ENCODE data around the gene SKP1.

SKP1 gene

GRCh38 chr5:134143944-134144941, 32.5 kb downstream of the SKP1 start:
- no peak for DNase-seq (ENCODE audit: low read depth, low spot score)

DNA sequence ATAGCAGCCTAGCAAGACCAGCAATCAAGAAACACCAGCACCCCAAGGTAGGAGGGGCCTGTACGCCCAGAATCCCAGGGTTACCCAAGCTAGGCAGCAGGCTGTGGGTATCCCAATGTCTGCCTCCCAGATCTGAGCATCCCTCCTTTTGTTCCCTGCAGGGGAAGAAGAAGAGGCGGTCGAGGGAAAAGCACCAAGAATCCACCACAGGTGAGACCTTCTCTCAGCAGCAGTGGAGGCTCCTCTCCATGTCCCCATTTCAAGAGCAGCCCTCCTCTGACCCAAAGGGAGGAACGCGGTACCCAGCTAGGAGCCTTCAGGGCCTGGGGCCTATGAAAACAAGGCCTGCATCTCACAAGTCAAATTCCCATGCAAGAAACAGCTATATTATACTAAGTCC, 33.3 kb downstream of the SKP1 start:
- no peak for DNase-seq (ENCODE audit: low read depth, low spot score)

GRCh38 chr5:134142806-134143205, 33.9 kb downstream of the SKP1 start:
- no peak for DNase-seq (ENCODE audit: low read depth, low spot score)

DNA sequence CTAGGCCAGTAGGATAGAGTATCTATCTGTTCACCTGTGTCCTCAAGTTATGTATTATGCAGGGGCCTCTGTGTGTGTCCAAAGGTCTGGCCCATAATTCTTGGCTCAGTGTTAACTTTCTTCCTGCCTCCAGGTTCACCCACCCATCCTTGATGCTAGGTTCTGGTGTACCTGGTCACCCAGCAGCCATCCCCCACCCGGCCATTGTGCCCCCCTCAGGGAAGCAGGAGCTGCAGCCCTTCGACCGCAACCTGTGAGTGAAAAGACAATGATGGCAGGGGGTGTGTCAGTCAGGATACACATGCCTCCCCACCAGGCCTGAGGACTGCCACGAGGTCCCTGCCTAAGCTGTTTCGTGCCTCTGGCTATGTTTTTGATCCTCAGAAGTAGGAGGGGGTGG, 34.7 kb downstream of the SKP1 start:
- no peak for DNase-seq (ENCODE audit: low read depth, low spot score)

- no peak for DNase-seq (ENCODE audit: low read depth, low spot score)
Observed at GRCh38 chr5:134141331-134142050, 35.3 kb downstream of the SKP1 start.

- no peak for DNase-seq (ENCODE audit: low read depth, low spot score)
Observed at GRCh38 chr5:134140530-134141201, 36.1 kb downstream of the SKP1 start.

- no peak for DNase-seq (ENCODE audit: low read depth, low spot score)
Observed at GRCh38 chr5:134139891-134140469, 36.8 kb downstream of the SKP1 start.

- DNase-seq (ENCODE audit: low read depth, low spot score) = no peak
Observed at GRCh38 chr5:134139377-134139851, 37.3 kb downstream of the SKP1 start.

DNA sequence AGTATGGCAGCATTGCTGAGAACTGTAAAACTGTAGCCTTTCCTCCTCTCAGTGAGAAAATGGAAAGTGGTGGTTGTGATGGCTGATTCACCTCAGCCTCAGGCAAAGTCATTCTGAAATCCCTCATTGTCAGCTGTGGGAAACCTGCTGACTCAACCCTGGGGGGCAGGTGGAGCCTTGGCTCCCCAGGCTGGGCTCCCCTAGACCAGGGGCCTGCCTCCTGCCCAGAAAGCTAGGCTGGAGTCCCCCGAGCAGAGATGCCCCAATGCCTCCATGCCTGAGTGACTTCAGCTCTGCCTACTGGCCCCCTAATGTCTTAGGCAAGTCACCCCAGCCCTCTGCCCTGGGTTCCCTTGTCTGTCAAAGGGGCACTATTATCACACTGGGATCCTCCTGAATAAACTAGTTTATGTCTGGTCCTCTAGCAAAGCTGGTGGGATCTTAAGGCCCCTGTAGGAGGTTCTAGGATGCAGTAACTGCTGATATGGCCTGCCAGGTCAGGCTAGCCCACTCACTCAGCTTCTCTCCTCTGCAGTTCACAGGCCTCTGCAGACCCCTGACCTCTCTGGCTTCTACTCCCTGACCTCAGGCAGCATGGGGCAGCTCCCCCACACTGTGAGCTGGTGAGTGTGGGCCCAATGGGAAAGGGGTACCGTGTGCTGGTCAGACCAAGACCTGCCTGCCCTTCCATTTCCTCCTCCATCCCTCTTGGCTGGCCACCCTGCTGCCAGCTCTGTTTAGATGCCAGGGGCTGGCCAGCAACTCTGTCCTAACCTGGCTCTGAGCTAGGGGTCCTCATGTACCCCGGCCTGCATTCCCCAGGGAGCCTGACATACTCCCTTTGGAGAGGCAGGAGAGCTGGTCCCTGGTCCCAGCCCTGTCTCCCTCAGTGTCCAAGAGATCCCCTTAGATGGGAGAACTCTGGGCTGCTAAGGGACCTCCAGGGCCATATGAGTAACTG, 38.1 kb downstream of the SKP1 start:
- DNase-seq (ENCODE audit: low read depth, low spot score) = no peak

GRCh38 chr5:134136771-134137170, 40.0 kb downstream of the SKP1 start:
- DNase-seq (ENCODE audit: low read depth, low spot score) = no peak

GRCh38 chr5:134136221-134136631, 40.5 kb downstream of the SKP1 start:
- DNase-seq (ENCODE audit: low read depth, low spot score) = no peak

GRCh38 chr5:134135091-134135655, 41.6 kb downstream of the SKP1 start:
- no peak for DNase-seq (ENCODE audit: low read depth, low spot score)

DNA sequence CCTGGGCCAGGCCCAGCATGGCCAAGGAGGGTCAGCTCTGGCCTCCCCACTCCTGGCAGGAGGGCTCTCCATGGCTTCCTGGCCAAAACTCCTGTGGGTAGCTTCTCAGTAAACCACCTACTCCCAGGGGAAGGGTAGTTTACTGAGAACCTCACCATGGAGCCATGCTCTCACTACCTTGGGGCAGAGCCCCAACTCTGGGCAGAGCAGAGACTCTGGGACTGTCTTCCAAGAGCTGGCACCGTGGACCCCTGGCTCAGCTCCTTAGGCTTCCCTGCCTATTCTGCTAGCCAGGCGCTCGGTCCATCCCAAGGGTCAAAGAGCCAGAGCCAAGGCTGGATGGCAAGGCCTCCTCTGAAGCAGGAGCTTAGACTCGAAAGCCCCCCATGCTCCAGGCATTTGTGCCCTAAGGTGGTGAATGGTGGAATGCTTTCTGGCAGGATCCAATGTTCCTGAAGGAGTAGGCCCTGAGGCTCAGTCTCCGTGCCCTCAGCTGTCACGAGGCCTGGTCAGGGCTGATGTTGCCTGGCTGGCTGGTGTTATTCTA, 42.7 kb downstream of the SKP1 start:
- DNase-seq (ENCODE audit: low read depth, low spot score) = no peak

- DNase-seq (ENCODE audit: low read depth, low spot score) = no peak
Observed at GRCh38 chr5:134133188-134133994, 43.4 kb downstream of the SKP1 start.

GRCh38 chr5:134132372-134133187, 44.2 kb downstream of the SKP1 start:
- DNase-seq (ENCODE audit: low read depth, low spot score) = no peak

DNA sequence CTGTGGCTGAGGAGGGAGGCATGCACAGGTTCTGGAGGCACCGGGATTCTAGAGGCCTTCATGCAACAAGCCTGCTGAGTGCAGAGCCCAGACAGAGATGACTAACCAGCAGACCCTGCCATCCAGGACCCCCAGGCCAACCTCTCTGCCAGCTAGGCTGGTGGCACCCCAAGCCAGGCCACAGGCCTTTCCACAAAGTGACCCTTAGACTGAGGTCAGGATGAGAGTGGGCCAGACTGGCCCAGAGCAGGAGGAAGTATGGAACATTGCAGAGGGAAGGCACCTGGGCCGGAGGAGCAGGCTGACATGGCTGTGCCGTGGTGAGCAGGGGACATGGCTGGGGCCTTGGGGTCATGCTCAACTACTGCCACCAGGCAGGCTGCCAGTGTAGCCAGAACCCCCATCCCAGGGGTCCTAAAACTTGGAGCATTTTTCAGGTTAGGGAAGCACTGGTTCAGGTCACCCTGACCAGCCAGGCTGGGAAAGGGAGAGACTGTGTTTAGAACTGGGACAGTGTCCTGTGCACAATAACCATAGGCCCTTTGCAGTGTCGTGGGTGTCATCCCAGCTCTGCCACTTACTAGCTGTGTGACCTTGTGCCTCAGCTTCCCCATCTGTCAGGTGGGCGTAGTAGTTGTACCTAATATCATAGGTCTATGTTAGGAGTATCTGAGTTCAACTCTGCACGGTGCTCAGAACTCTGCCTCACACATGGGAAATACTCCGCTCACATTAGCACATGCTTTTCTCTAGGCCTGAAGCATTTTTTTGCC, 45.0 kb downstream of the SKP1 start:
- no peak for DNase-seq (ENCODE audit: low read depth, low spot score)

DNA sequence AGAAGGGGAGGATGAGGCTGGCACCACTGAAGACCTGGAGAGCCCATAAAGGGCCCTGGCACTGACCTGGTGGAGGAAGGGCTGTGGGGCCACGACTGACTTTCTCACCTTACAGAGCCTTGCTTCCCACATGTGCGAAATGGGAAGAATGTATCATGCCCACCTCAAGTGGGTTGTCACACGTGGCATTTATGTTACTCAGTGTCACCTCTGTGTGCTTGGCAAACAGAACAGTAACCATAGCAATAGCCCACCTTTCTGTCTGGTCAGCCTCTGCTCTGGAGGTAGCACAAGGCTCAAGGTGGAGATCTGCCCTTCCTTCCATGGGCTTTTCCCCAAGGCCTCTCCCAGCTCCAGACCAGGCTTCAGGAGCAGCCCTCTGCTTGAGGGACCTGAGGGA, 45.6 kb downstream of the SKP1 start:
- no peak for DNase-seq (ENCODE audit: low read depth, low spot score)
